Suprapubic skin (tissue), 4 donors: ENCODE measurements around the gene TMEM45B.

Experiments used
- EP300 ChIP-seq: sonication (generic); formaldehyde crosslinking; IDR thresholded peaks from one replicate; pipeline ENCODE4 v1.6.1; 2017; ENCODE audit warnings: antibody characterized with exemption
- POLR2A ChIP-seq, 2 donors: fragments of 450-650 bp; IDR thresholded peaks; one replicate each; pipeline ENCODE4 v1.6.1; 2017; ENCODE audit warnings: antibody characterized with exemption in 2 of 2, mild to moderate bottlenecking in 2 of 2, moderate library complexity in 2 of 2
- POLR2AphosphoS5 ChIP-seq, 3 donors: sonication (generic); formaldehyde crosslinking; IDR thresholded peaks; one replicate each; pipeline ENCODE4 v1.6.1; 2017; ENCODE audit warnings: antibody characterized with exemption in 3 of 3
- TF ChIP-seq, protein P1 (sequence below), 2 donors: fragments of 200-600 bp in 1 of 2; fragments of 450-650 bp in 1 of 2; sonication (generic) in 1 of 2; IDR thresholded peaks; one replicate each; pipeline ENCODE4 v1.5.1; 2016 to 2019; ENCODE audit warnings: antibody characterized with exemption in 2 of 2, mild to moderate bottlenecking in 1 of 2, moderate library complexity in 1 of 2

DNA sequence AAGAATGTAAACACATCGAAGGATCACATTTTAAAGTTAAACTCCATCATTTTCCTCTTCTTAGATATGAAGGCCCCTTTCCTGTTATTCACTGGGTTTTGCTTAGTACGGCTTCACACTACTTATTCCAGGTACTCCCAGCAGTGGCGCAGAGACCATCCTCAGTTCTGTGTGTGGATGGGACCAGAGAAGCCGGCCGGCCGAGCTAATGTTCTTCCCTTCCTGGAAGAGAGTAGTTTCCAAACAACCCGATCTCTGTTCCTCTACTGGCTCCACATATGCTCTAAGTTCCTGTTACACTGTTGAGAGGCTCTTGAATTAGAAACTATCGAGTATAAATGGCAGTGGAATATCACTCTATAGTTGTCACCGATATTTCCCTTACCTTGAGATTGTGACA, 80.4 kb downstream of the TMEM45B start:
- TF ChIP-seq, protein P1, sequence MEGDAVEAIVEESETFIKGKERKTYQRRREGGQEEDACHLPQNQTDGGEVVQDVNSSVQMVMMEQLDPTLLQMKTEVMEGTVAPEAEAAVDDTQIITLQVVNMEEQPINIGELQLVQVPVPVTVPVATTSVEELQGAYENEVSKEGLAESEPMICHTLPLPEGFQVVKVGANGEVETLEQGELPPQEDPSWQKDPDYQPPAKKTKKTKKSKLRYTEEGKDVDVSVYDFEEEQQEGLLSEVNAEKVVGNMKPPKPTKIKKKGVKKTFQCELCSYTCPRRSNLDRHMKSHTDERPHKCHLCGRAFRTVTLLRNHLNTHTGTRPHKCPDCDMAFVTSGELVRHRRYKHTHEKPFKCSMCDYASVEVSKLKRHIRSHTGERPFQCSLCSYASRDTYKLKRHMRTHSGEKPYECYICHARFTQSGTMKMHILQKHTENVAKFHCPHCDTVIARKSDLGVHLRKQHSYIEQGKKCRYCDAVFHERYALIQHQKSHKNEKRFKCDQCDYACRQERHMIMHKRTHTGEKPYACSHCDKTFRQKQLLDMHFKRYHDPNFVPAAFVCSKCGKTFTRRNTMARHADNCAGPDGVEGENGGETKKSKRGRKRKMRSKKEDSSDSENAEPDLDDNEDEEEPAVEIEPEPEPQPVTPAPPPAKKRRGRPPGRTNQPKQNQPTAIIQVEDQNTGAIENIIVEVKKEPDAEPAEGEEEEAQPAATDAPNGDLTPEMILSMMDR (IDR thresholded peaks at IDR 0.05), result no peak
- TF ChIP-seq POLR2A (IDR thresholded peaks at IDR 0.05) (no peak), POLR2AphosphoS5 (IDR thresholded peaks at IDR 0.05) (no peak), EP300 (no peak)
